CD14-positive monocyte (primary cell): Measurements from ENCODE around the gene LCA5L. TPM values are rescaled to one million over a fixed set of nuclear protein-coding genes. Genes with fewer than 3 reads are reported as not detected.

Experiments
- DNase-seq, 3 donors: peaks; one replicate each; pipeline ENCODE4 v3.0.0-alpha.2; 2011 to 2022
- H2AFZ ChIP-seq: 2 replicates; pipeline ENCODE4 v1.6.0; 2012; ENCODE audit warnings: mild to moderate bottlenecking, low read depth, low read length, inconsistent platforms; ENCODE audit not compliant: insufficient read depth, poor library complexity, severe bottlenecking
- H3K27ac ChIP-seq, 2 donors: 1 replicate in 1 of 2; 2 replicates in 1 of 2; pipeline ENCODE4 v1.5.1; 2012 to 2013; ENCODE audit warnings: low read length in 2 of 2, control low read depth in 1 of 2, inconsistent platforms in 1 of 2, low read depth in 1 of 2, mild to moderate bottlenecking in 1 of 2
- H3K27me3 ChIP-seq, 2 donors: one replicate each; pipeline versions ENCODE4 v1.6.0 to v1.6.1; 2011 to 2013; ENCODE audit warnings: low read length in 2 of 2; ENCODE audit not compliant: control insufficient read depth in 2 of 2, insufficient read depth in 2 of 2
- H3K36me3 ChIP-seq, 2 donors: replicated peaks in 1 of 2; 1 replicate in 1 of 2; 2 replicates in 1 of 2; pipeline versions ENCODE4 v1.5.1 to v1.6.1; 2012 to 2013; ENCODE audit warnings: low read length in 2 of 2, control low read depth in 1 of 2, inconsistent platforms in 1 of 2, mild to moderate bottlenecking in 1 of 2; ENCODE audit not compliant: insufficient read depth in 2 of 2, control insufficient read depth in 1 of 2
- H3K4me1 ChIP-seq, 2 donors: 1 replicate in 1 of 2; 2 replicates in 1 of 2; pipeline versions ENCODE4 v1.5.1 to v1.6.1; 2012 to 2013; ENCODE audit warnings: low read length in 2 of 2, control low read depth in 1 of 2, inconsistent platforms in 1 of 2, mild to moderate bottlenecking in 1 of 2, moderate library complexity in 1 of 2; ENCODE audit not compliant: insufficient read depth in 2 of 2, control insufficient read depth in 1 of 2
- H3K4me2 ChIP-seq: replicated peaks from 2 replicates; pipeline ENCODE3; 2012; ENCODE audit warnings: low read length, moderate library complexity, mild to moderate bottlenecking; ENCODE audit not compliant: poor library complexity, severe bottlenecking; ENCODE audit errors: extremely low read depth
- H3K4me3 ChIP-seq, 3 experiments: fragments of 200-600 bp in 1 of 3; sonication (generic) in 1 of 3; replicated peaks in 1 of 3; 1 replicate in 2 of 3; 2 replicates in 1 of 3; pipeline ENCODE4 v1.5.1; 2011 to 2013; ENCODE audit warnings: low read length in 3 of 3, mild to moderate bottlenecking in 3 of 3, control low read depth in 2 of 3, low read depth in 2 of 3, inconsistent platforms in 1 of 3, moderate library complexity in 1 of 3
- H3K79me2 ChIP-seq: 2 replicates; pipeline ENCODE4 v1.6.0; 2012; ENCODE audit warnings: mild to moderate bottlenecking, control low read depth, inconsistent platforms, low read length, moderate library complexity; ENCODE audit not compliant: insufficient read depth
- H3K9ac ChIP-seq: 2 replicates; pipeline ENCODE4 v1.6.0; 2017; ENCODE audit warnings: low read length, mild to moderate bottlenecking; ENCODE audit not compliant: insufficient read depth, poor library complexity, severe bottlenecking
- H3K9me3 ChIP-seq, 2 donors: replicated peaks in 1 of 2; 1 replicate in 1 of 2; 2 replicates in 1 of 2; pipeline versions ENCODE4 v1.5.1 to v1.6.1; 2012 to 2013; ENCODE audit warnings: low read length in 2 of 2, control low read depth in 1 of 2; ENCODE audit not compliant: control insufficient read depth in 1 of 2, insufficient read depth in 1 of 2
- H4K20me1 ChIP-seq: 2 replicates; pipeline ENCODE4 v1.6.0; 2012; ENCODE audit warnings: mild to moderate bottlenecking, low read length, control low read depth, moderate library complexity; ENCODE audit not compliant: insufficient read depth
- H3K27ac Mint-ChIP-seq, 7 donors: one replicate each; pipeline ENCODE4 v1.8.0; 2020; ENCODE audit warnings: mild to moderate bottlenecking in 7 of 7, mixed read lengths in 7 of 7, moderate library complexity in 6 of 7, inconsistent platforms in 2 of 7
- H3K27me3 Mint-ChIP-seq, 3 donors: one replicate each; pipeline ENCODE4 v1.8.0; 2021 to 2022; ENCODE audit warnings: low read depth in 3 of 3, mild to moderate bottlenecking in 3 of 3, mixed read lengths in 3 of 3, moderate library complexity in 3 of 3, inconsistent platforms in 1 of 3
- H3K36me3 Mint-ChIP-seq, 2 donors: one replicate each; pipeline ENCODE4 v1.8.0; 2020; ENCODE audit warnings: mixed read lengths in 2 of 2, inconsistent platforms in 1 of 2, mild to moderate bottlenecking in 1 of 2
- H3K4me1 Mint-ChIP-seq: one replicate; pipeline ENCODE4 v1.8.0; 2020; ENCODE audit warnings: mild to moderate bottlenecking, mixed read lengths
- H3K4me3 Mint-ChIP-seq, 2 donors: one replicate each; pipeline ENCODE4 v1.8.0; 2020; ENCODE audit warnings: mild to moderate bottlenecking in 2 of 2, mixed read lengths in 2 of 2, moderate library complexity in 1 of 2
- H3K9me3 Mint-ChIP-seq, 7 donors: one replicate each; pipeline ENCODE4 v1.8.0; 2020 to 2022; ENCODE audit warnings: mixed read lengths in 7 of 7, mild to moderate bottlenecking in 6 of 7, moderate library complexity in 6 of 7, inconsistent platforms in 2 of 7
- WGBS: methylation state at CpG from one replicate; pipeline ENCODE4 v1.1.5; 2013; ENCODE audit warnings: missing lambda C conversion rate; ENCODE audit not compliant: insufficient coverage; 5-methylcytosine and 5-hydroxymethylcytosine counted together
- intact Hi-C, 2 donors: fragments of 100-400 bp; cut with micrococcal nuclease; formaldehyde crosslinking; loops; one replicate each; pipeline versions ENCODE4 v1.15.0 to v1.15.1; 2023
- polyA plus RNA-seq, 3 donors: library from polyadenylated mRNA; depleted of rRNA in 1 of 3; unstranded in 2 of 3; stranded (reverse) in 1 of 3; fragments of 300-500 nt in 2 of 3; fragments of >200 nt in 1 of 3; fragmentation: Illumina TruSeq in 2 of 3; gene quantifications; 1 replicate in 2 of 3; 2 replicates in 1 of 3; pipeline ENCODE4 v1.2.3, GENCODE V29; 2012 to 2021
- TF ChIP-seq, protein P1 (sequence below): fragments of 200-600 bp; IDR thresholded peaks from one replicate; pipeline ENCODE4 v1.8.0; 2022; ENCODE audit warnings: antibody characterized with exemption, mild to moderate bottlenecking

The LCA5L gene
- polyA plus RNA-seq, 3 donors = 0.12 TPM; not detected in 2

DNA sequence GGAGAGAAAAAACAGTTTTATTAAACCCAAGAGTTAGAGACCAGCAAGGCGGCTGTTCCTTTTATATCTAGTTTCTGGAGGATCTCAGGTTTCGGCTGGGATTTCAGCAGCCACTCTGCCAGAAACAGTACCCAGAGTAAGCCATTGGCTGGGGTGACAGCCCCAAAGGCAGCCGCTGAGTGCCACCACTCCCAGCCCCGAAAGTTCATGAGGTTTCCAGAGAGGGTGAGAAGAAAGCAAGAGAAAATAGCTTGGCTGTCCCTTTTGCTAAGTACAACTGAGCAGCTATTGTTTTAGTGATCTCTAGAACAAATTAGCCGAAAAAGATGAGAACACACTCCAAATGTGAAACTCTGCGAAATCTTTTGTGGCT lies 7.4 kb upstream of the LCA5L start:
- no peaks in the 10 kb centered on the region for H4K20me1 ChIP-seq
- H3K36me3 Mint-ChIP-seq = no peaks in the 10 kb centered on the region
- H3K9me3 Mint-ChIP-seq = peaks cover 0 to under 1% (median 0%) of the 10 kb centered on the region in 7 donors
- no peak overlapping the region for H3K9ac ChIP-seq
- no peak overlapping the region for H3K27ac Mint-ChIP-seq
- H2AFZ ChIP-seq = no peak overlapping the region
- 91% methylated on average over 4 of the region's 6 CpGs for WGBS
- H3K27ac ChIP-seq = no peak overlapping the region
- H3K4me3 Mint-ChIP-seq = no peak overlapping the region
- no peak for DNase-seq
- H3K4me3 ChIP-seq = no peak overlapping the region
- H3K27me3 ChIP-seq = no peaks in the 10 kb centered on the region
- no peaks in the 10 kb centered on the region for H3K36me3 ChIP-seq
- peaks cover 1% of the 10 kb centered on the region for H3K4me1 Mint-ChIP-seq
- H3K27me3 Mint-ChIP-seq = peaks cover 2 to 6% (median 4%) of the 10 kb centered on the region in 3 donors
- no peak overlapping the region for H3K4me2 ChIP-seq
- no peaks in the 10 kb centered on the region for H3K79me2 ChIP-seq
- intact Hi-C loops = no loop called here
- TF ChIP-seq, protein P1, sequence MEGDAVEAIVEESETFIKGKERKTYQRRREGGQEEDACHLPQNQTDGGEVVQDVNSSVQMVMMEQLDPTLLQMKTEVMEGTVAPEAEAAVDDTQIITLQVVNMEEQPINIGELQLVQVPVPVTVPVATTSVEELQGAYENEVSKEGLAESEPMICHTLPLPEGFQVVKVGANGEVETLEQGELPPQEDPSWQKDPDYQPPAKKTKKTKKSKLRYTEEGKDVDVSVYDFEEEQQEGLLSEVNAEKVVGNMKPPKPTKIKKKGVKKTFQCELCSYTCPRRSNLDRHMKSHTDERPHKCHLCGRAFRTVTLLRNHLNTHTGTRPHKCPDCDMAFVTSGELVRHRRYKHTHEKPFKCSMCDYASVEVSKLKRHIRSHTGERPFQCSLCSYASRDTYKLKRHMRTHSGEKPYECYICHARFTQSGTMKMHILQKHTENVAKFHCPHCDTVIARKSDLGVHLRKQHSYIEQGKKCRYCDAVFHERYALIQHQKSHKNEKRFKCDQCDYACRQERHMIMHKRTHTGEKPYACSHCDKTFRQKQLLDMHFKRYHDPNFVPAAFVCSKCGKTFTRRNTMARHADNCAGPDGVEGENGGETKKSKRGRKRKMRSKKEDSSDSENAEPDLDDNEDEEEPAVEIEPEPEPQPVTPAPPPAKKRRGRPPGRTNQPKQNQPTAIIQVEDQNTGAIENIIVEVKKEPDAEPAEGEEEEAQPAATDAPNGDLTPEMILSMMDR = no peak
- H3K9me3 ChIP-seq = no peaks in the 10 kb centered on the region
- H3K4me1 ChIP-seq = no peaks in the 10 kb centered on the region

DNA sequence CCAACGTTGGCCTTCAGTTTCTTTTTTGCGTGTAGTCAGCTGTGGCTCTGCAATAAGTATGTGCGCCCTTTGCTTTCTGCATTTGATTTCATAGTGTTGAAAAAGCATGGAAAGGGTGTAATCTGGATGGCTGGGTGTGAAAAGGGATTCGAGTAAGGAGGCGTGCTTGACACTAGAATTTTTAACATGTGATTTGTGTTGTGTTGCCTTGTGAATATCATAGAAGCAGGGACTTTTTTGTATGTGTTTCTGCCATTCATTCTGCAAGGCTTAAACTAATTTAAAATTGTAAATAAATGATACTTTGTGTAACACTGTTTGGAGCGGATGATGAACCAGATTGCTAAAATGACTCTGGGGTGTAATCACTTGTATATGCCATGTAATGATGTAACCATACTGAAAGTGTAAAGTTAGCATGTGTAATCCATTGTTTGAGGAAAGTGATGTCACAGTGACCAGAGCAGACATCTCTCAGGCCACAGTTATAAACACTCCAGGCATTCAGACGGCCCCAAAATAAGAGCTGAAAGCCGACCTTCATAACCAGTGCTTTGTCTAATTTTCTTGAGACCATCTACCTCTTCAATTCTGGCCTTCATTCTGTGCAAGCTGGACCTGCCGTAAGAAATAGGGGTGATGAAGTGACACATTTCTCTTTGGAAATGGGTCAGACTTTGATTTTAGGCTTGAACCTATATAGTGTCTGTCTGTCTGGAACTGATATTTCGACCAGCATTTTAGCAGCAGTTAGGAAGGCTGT lies 6.8 kb upstream of the LCA5L start:
- Histone ChIP-seq H3K4me3 (no peak overlapping the region), H3K4me1 (no peaks in the 10 kb centered on the region), H3K27me3 (no peaks in the 10 kb centered on the region), H3K9ac (no peak overlapping the region), H3K79me2 (no peaks in the 10 kb centered on the region), H3K9me3 (no peaks in the 10 kb centered on the region), H3K27ac (no peak overlapping the region), H3K36me3 (no peaks in the 10 kb centered on the region), H4K20me1 (no peaks in the 10 kb centered on the region), H2AFZ (no peak overlapping the region), H3K4me2 (no peak overlapping the region)
- peaks cover 2 to 6% (median 4%) of the 10 kb centered on the region in 3 donors for H3K27me3 Mint-ChIP-seq
- WGBS = 93% methylated on average over 6 of the region's 10 CpGs
- no peak overlapping the region for H3K4me3 Mint-ChIP-seq
- intact Hi-C loops = no loop called here
- H3K36me3 Mint-ChIP-seq = no peaks in the 10 kb centered on the region
- H3K4me1 Mint-ChIP-seq = peaks cover 1% of the 10 kb centered on the region
- H3K9me3 Mint-ChIP-seq = peaks cover 0 to 3% (median 0%) of the 10 kb centered on the region in 7 donors
- no peak for DNase-seq
- TF ChIP-seq, protein P1 = no peak
- H3K27ac Mint-ChIP-seq = no peak overlapping the region
